Suprapubic skin (tissue), 3 donors: ENCODE results near the gene CEACAM21.

Source experiments
- POLR2A ChIP-seq, 2 donors: fragments of 450-650 bp; IDR thresholded peaks; one replicate each; pipeline ENCODE4 v1.6.1; 2017; ENCODE audit warnings: antibody characterized with exemption in 2 of 2, mild to moderate bottlenecking in 2 of 2, moderate library complexity in 2 of 2
- TF ChIP-seq, protein P1 (sequence below), 2 donors: fragments of 200-600 bp in 1 of 2; fragments of 450-650 bp in 1 of 2; sonication (generic) in 1 of 2; IDR thresholded peaks; one replicate each; pipeline ENCODE4 v1.5.1; 2016 to 2019; ENCODE audit warnings: antibody characterized with exemption in 2 of 2, mild to moderate bottlenecking in 1 of 2, moderate library complexity in 1 of 2

DNA sequence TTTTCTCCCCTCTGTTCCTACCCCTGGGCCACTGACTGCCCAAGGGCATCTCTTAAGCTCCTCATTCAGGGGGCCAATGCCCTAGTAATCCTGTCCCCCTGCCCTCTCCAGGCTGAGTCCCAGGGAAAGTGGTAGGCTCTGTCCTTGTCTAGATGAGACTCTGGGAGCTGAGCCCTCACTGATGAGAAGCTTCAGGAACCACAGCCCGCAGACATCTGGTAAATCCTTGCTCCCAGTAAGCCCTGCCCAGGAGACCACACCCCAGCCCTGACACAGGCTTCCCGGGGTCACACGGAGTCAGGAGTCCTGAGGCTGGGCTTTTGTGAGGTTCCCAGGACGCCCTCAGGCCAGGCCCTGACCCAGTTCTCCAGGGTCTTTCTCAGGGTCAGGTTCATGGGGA lies 49.0 kb downstream of the CEACAM21 start:
- no peak for TF ChIP-seq POLR2A (IDR thresholded peaks at IDR 0.05)
- TF ChIP-seq, protein P1, sequence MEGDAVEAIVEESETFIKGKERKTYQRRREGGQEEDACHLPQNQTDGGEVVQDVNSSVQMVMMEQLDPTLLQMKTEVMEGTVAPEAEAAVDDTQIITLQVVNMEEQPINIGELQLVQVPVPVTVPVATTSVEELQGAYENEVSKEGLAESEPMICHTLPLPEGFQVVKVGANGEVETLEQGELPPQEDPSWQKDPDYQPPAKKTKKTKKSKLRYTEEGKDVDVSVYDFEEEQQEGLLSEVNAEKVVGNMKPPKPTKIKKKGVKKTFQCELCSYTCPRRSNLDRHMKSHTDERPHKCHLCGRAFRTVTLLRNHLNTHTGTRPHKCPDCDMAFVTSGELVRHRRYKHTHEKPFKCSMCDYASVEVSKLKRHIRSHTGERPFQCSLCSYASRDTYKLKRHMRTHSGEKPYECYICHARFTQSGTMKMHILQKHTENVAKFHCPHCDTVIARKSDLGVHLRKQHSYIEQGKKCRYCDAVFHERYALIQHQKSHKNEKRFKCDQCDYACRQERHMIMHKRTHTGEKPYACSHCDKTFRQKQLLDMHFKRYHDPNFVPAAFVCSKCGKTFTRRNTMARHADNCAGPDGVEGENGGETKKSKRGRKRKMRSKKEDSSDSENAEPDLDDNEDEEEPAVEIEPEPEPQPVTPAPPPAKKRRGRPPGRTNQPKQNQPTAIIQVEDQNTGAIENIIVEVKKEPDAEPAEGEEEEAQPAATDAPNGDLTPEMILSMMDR (IDR thresholded peaks at IDR 0.05): no peak
